Neuronal stem cell (in vitro differentiated cells): ENCODE data around the gene HOXD13.

Source experiments
- DNase-seq: peaks from one replicate; pipeline ENCODE4 v3.0.0-alpha.2; 2013; ENCODE audit warnings: low spot score
- H2AFZ ChIP-seq: one replicate; pipeline ENCODE4 v1.6.1; 2013; ENCODE audit warnings: mild to moderate bottlenecking, low read length, inconsistent platforms
- H2AK5ac ChIP-seq: 2 replicates; pipeline ENCODE4 v1.6.1; 2013; ENCODE audit warnings: low read depth, mild to moderate bottlenecking, inconsistent platforms, low read length, moderate library complexity, mixed read lengths
- H2BK120ac ChIP-seq: 2 replicates; pipeline ENCODE4 v1.6.1; 2013; ENCODE audit warnings: low read depth, mild to moderate bottlenecking, inconsistent platforms, low read length, moderate library complexity, mixed read lengths
- H2BK12ac ChIP-seq: one replicate; pipeline ENCODE4 v1.6.1; 2013; ENCODE audit warnings: low read length, inconsistent platforms
- H2BK15ac ChIP-seq: 2 replicates; pipeline ENCODE4 v1.6.1; 2013; ENCODE audit warnings: mild to moderate bottlenecking, low read length, inconsistent platforms, mixed read lengths
- H2BK5ac ChIP-seq: one replicate; pipeline ENCODE4 v1.6.1; 2013; ENCODE audit warnings: inconsistent platforms, mild to moderate bottlenecking, low read length, moderate library complexity
- H3K14ac ChIP-seq: one replicate; pipeline ENCODE4 v1.6.1; 2013; ENCODE audit warnings: low read length, inconsistent platforms
- H3K18ac ChIP-seq: 2 replicates; pipeline ENCODE4 v1.6.1; 2013; ENCODE audit warnings: low read length, inconsistent platforms
- H3K23ac ChIP-seq: 2 replicates; pipeline ENCODE4 v1.6.1; 2013; ENCODE audit warnings: low read depth, mild to moderate bottlenecking, mixed read lengths, low read length, inconsistent platforms; ENCODE audit not compliant: poor library complexity
- H3K27ac ChIP-seq: replicated peaks from 3 replicates; pipeline ENCODE4 v1.5.1; 2013; ENCODE audit warnings: low read length, inconsistent platforms
- H3K27me3 ChIP-seq, 3 experiments: 2 replicates each; pipeline ENCODE4 v1.6.1; 2013; ENCODE audit warnings: low read length in 3 of 3, mild to moderate bottlenecking in 2 of 3, inconsistent platforms in 1 of 3, low read depth in 1 of 3, mixed read lengths in 1 of 3, moderate library complexity in 1 of 3; ENCODE audit not compliant: control insufficient read depth in 3 of 3, insufficient read depth in 3 of 3
- H3K36me3 ChIP-seq, 2 donors: replicated peaks in 1 of 2; 2 replicates each; pipeline ENCODE4 v1.6.1; 2013; ENCODE audit warnings: low read length in 2 of 2; ENCODE audit not compliant: control insufficient read depth in 2 of 2, insufficient read depth in 2 of 2
- H3K4ac ChIP-seq: 2 replicates; pipeline ENCODE4 v1.6.1; 2013; ENCODE audit warnings: inconsistent platforms, mild to moderate bottlenecking, low read length, moderate library complexity
- H3K4me1 ChIP-seq, 2 donors: 1 replicate in 1 of 2; 2 replicates in 1 of 2; pipeline ENCODE4 v1.6.1; 2013; ENCODE audit warnings: low read length in 2 of 2, low read depth in 1 of 2; ENCODE audit not compliant: control insufficient read depth in 2 of 2, insufficient read depth in 1 of 2
- H3K4me2 ChIP-seq: one replicate; pipeline ENCODE4 v1.6.1; 2013; ENCODE audit warnings: mild to moderate bottlenecking, low read length, inconsistent platforms; ENCODE audit not compliant: insufficient read depth, poor library complexity, severe bottlenecking
- H3K4me3 ChIP-seq, 2 donors: 2 replicates each; pipeline ENCODE4 v1.5.1; 2013; ENCODE audit warnings: low read length in 2 of 2, mild to moderate bottlenecking in 2 of 2, inconsistent platforms in 1 of 2, moderate library complexity in 1 of 2
- H3K79me1 ChIP-seq: one replicate; pipeline ENCODE4 v1.6.1; 2013; ENCODE audit warnings: low read depth, mild to moderate bottlenecking, inconsistent platforms, low read length, moderate library complexity
- H3K9ac ChIP-seq: one replicate; pipeline ENCODE4 v1.6.1; 2013; ENCODE audit warnings: mild to moderate bottlenecking, low read depth, low read length, inconsistent platforms; ENCODE audit not compliant: poor library complexity
- H3K9me3 ChIP-seq, 2 donors: replicated peaks in 1 of 2; 2 replicates each; pipeline versions ENCODE3 to v1.6.1; 2013; ENCODE audit warnings: low read length in 2 of 2, mild to moderate bottlenecking in 2 of 2, inconsistent platforms in 1 of 2, low read depth in 1 of 2, mixed read lengths in 1 of 2, moderate library complexity in 1 of 2; ENCODE audit not compliant: control insufficient read depth in 2 of 2, insufficient read depth in 1 of 2
- H4K8ac ChIP-seq: one replicate; pipeline ENCODE4 v1.6.1; 2013; ENCODE audit warnings: low read depth, mild to moderate bottlenecking, inconsistent platforms, low read length, moderate library complexity
- H4K91ac ChIP-seq: one replicate; pipeline ENCODE4 v1.6.1; 2013; ENCODE audit warnings: low read length, low read depth, mild to moderate bottlenecking, inconsistent platforms; ENCODE audit not compliant: poor library complexity
- WGBS, 2 donors: extraction: QIAGEN DNeasy Blood & Tissue Kit; methylation state at CpG; one replicate each; pipeline ENCODE4 v1.1.7; 2013; ENCODE audit warnings: missing lambda C conversion rate in 2 of 2, mixed read lengths in 1 of 2; ENCODE audit not compliant: insufficient read length in 2 of 2, insufficient replicate concordance in 1 of 2; ENCODE audit errors: extremely low coverage in 2 of 2; 5-methylcytosine and 5-hydroxymethylcytosine counted together

The HOXD13 gene

GRCh38 chr2:176132205-176133171, 40.0 kb downstream of the HOXD13 start:
- H3K4ac ChIP-seq = no peak overlapping the region
- no peak overlapping the region for H3K4me3 ChIP-seq
- H2BK5ac ChIP-seq = no peak overlapping the region
- no peaks in the 10 kb centered on the region for H3K79me1 ChIP-seq
- H2BK120ac ChIP-seq = no peak overlapping the region
- H3K23ac ChIP-seq = no peak overlapping the region
- no peak overlapping the region for H2BK15ac ChIP-seq
- H3K27ac ChIP-seq = no peak overlapping the region
- no peaks in the 10 kb centered on the region for H3K36me3 ChIP-seq
- no peak overlapping the region for H3K9ac ChIP-seq
- H3K14ac ChIP-seq = no peak overlapping the region
- no peak overlapping the region for H4K91ac ChIP-seq
- peaks cover under 1 to 2% of the 10 kb centered on the region in 2 donors for H3K9me3 ChIP-seq
- H3K27me3 ChIP-seq = peaks cover 47 to 98% (median 97%) of the 10 kb centered on the region in 3 experiments
- H3K18ac ChIP-seq = no peak overlapping the region
- no peak overlapping the region for H4K8ac ChIP-seq
- H2AK5ac ChIP-seq = no peak overlapping the region
- no peak overlapping the region for H3K4me2 ChIP-seq
- no peak overlapping the region for H2AFZ ChIP-seq
- DNase-seq = no peak
- no CpG with 5 or more reads among the region's 33 CpGs for WGBS, 2 donors
- peaks cover 0 to 5% of the 10 kb centered on the region in 2 donors for H3K4me1 ChIP-seq
- no peak overlapping the region for H2BK12ac ChIP-seq

GRCh38 chr2:176133389-176133788, 40.9 kb downstream of the HOXD13 start:
- no peak overlapping the region for H3K27ac ChIP-seq
- no peak overlapping the region for H2BK12ac ChIP-seq
- H3K79me1 ChIP-seq = no peaks in the 10 kb centered on the region
- H3K23ac ChIP-seq = no peak overlapping the region
- H2BK120ac ChIP-seq = no peak overlapping the region
- no peak overlapping the region for H3K4me3 ChIP-seq
- no peak overlapping the region for H4K91ac ChIP-seq
- no peaks in the 10 kb centered on the region for H3K36me3 ChIP-seq
- H3K4me2 ChIP-seq = no peak overlapping the region
- peaks cover 2 to 10% of the 10 kb centered on the region in 2 donors for H3K9me3 ChIP-seq
- H3K4ac ChIP-seq = no peak overlapping the region
- H2BK5ac ChIP-seq = no peak overlapping the region
- H2BK15ac ChIP-seq = no peak overlapping the region
- no peak overlapping the region for H3K14ac ChIP-seq
- H3K9ac ChIP-seq = no peak overlapping the region
- no peak overlapping the region for H2AFZ ChIP-seq
- peaks cover 0 to 5% of the 10 kb centered on the region in 2 donors for H3K4me1 ChIP-seq
- no peak overlapping the region for H4K8ac ChIP-seq
- H3K27me3 ChIP-seq = peaks cover 45 to 98% (median 96%) of the 10 kb centered on the region in 3 experiments
- no peak overlapping the region for H2AK5ac ChIP-seq
- DNase-seq = no peak
- no peak overlapping the region for H3K18ac ChIP-seq

GRCh38 chr2:176134035-176134434, 41.5 kb downstream of the HOXD13 start:
- H3K27ac ChIP-seq = no peak overlapping the region
- H2AK5ac ChIP-seq = no peak overlapping the region
- peaks cover 44 to 98% (median 96%) of the 10 kb centered on the region in 3 experiments for H3K27me3 ChIP-seq

GRCh38 chr2:176135035-176135440, 42.5 kb downstream of the HOXD13 start:
- H2BK5ac ChIP-seq = no peak overlapping the region
- H3K4me2 ChIP-seq = no peak overlapping the region
- H3K9me3 ChIP-seq = peaks cover 5 to 17% of the 10 kb centered on the region in 2 donors
- H3K4ac ChIP-seq = no peak overlapping the region
- no peak overlapping the region for H3K27ac ChIP-seq
- no peak overlapping the region for H4K91ac ChIP-seq
- H3K79me1 ChIP-seq = no peaks in the 10 kb centered on the region
- no peak overlapping the region for H3K9ac ChIP-seq
- H4K8ac ChIP-seq = no peak overlapping the region
- no peaks in the 10 kb centered on the region for H3K36me3 ChIP-seq
- peaks cover 43 to 100% (median 96%) of the 10 kb centered on the region in 3 experiments for H3K27me3 ChIP-seq
- H2AK5ac ChIP-seq = no peak overlapping the region
- no peak overlapping the region for H3K14ac ChIP-seq
- no peak for DNase-seq
- H3K4me1 ChIP-seq = no peaks in the 10 kb centered on the region
- no peak overlapping the region for H2BK12ac ChIP-seq
- H2BK15ac ChIP-seq = no peak overlapping the region
- no peak overlapping the region for H3K18ac ChIP-seq
- no peak overlapping the region for H3K4me3 ChIP-seq
- no peak overlapping the region for H3K23ac ChIP-seq
- no peak overlapping the region for H2BK120ac ChIP-seq
- H2AFZ ChIP-seq = no peak overlapping the region

More at GRCh38 chr2:176134035-176134434, 41.5 kb downstream of the HOXD13 start:
- Histone ChIP-seq H3K4me2 (no peak overlapping the region), H2BK120ac (no peak overlapping the region), H2AFZ (no peak overlapping the region), H3K4me1 (no peaks in the 10 kb centered on the region), H3K4me3 (no peak overlapping the region), H4K91ac (no peak overlapping the region), H3K23ac (no peak overlapping the region), H3K79me1 (no peaks in the 10 kb centered on the region), H2BK15ac (no peak overlapping the region), H3K9ac (no peak overlapping the region), H2BK12ac (no peak overlapping the region), H2BK5ac (no peak overlapping the region), H3K9me3 (peaks cover 2 to 16% of the 10 kb centered on the region in 2 donors), H3K4ac (no peak overlapping the region), H4K8ac (no peak overlapping the region), H3K18ac (no peak overlapping the region), H3K14ac (no peak overlapping the region), H3K36me3 (no peaks in the 10 kb centered on the region)
- no CpG with 5 or more reads among the region's 4 CpGs for WGBS, 2 donors
- DNase-seq = no peak
